GM18858 (cell line): ENCODE results near the gene SUB1.
"Not testable (repeated sequence)": the region's sequence is repeated elsewhere in the genome, so short reads cannot be mapped to it uniquely, and the experiment has no call there.

Source experiments
- ATAC-seq: cut with Tn5 transposase; IDR thresholded peaks from one replicate; pipeline ENCODE4 v1.9.1; 2021; ENCODE audit not compliant: unreplicated experiment

Gene SUB1

GRCh38 chr5:32598997-32599549 lies 13.7 kb downstream of the SUB1 start:
- no peak for ATAC-seq

- ATAC-seq, result no peak
Measured at GRCh38 chr5:32600054-32600622, 14.8 kb downstream of the SUB1 start.

GRCh38 chr5:32601623-32602295 lies 16.4 kb downstream of the SUB1 start:
- ATAC-seq, result no peak

- ATAC-seq, result no peak
Measured at GRCh38 chr5:32602906-32603305, 17.5 kb downstream of the SUB1 start.

DNA sequence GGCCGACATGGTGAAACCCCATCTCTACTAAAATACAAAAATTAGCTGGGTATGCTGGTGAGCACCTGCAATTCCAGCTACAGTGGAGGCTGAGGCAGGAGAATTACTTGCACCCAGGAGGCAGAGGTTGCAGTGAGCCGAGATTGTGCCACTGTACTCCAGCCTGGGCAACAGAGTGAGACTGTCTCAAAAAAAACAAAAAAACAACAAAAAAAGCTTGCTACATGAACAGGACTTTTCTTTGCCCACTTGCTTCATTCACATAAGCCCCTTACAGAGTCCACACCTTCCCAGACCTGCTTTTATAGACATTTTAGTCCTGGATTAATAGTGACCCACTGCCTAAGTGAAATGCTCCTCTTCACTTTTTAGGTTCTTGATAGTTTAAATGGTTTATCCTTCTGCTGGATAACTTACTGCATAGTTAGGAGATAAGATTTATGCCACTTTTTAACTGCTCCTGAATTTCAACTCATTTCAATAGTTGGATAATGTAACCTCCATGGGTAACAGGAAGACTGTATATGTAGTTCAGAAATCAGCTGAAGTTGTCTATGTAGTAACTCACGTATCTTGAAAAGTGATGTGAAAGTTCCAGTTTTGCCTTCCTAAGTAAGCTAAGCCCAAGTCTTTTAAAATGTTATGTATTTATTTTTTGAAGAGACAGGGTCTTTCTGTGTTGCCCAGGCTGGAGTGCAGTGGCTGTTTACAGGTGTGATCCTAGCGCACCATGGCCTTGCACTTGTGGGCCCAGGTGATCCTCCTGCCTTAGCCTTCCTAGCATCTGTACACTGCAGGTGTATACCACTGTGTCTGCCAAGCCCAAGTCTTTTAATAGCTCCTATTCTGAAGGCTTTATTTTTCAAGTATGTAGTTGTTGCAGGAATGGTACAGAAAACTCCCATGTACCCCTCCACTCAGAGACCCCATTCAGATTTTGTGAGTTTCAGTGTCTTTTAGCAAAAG lies 19.7 kb downstream of the SUB1 start:
- no peak for ATAC-seq

DNA sequence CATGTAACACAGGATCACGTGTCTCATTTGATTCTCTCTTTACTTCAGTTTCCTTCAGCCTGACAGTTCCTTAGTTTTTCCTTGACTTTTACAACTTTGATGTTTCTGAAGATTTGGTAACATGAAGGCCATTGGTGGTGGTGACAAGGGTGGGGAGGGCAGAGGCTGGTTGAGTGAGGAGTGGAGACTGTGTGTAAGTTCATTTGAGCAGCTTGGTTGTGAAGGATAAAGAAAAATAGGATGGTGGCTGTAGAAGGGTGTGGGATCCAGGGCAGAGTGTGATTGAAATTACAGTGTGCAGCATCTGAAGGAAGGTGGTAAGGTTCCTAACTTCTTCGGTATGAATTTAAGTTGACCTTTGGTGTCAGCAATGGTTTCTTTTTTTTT lies 20.4 kb downstream of the SUB1 start:
- ATAC-seq, result no peak

- no peak for ATAC-seq
Measured at GRCh38 chr5:32612134-32612888, 27.0 kb downstream of the SUB1 start.

- ATAC-seq, result peak; percentile 48
Measured at GRCh38 chr5:32613050-32613672, 27.8 kb downstream of the SUB1 start.

DNA sequence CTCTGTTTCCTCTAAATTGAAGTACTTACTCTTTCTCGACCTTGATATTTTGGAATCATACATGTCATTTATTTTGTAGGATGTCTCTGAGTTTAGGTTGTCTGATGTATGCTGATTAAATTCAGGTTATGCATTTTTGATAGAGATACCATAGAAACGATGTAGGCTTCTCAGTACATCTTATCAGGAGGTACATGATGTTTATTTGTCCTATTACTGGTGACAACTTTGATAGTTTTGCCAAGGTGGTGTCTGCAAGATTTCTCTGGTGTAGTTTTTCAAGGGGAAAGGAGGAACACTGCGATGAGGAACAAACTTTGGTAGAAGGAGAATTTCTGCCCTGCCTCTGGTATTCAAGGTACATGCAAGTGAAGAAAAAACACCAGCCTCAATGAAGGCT lies 29.9 kb downstream of the SUB1 start:
- no peak for ATAC-seq

GRCh38 chr5:32618962-32619361 lies 33.6 kb downstream of the SUB1 start:
- ATAC-seq, result no peak

- no peak for ATAC-seq
Measured at GRCh38 chr5:32621256-32621655, 35.9 kb downstream of the SUB1 start.

DNA sequence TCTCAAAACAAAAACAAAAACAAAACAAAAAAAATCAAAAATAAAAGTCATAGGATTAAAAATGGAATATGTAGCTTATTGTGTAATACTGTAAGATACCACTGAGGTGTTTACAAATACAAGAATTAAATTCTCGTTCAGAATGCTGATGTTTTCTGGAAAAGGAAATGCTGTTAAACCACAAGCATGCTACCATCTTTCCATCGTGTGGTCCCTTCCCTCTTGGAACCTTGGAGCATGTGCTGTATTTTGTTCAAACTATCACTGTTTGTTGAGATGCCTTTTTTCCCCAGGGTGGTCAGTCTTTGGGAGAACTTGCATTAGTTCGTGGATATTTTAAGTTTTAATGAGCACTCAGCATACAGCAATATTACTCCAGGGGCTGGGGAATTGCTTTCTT lies 39.7 kb downstream of the SUB1 start:
- ATAC-seq, result no peak

GRCh38 chr5:32625547-32625946 lies 40.2 kb downstream of the SUB1 start:
- no peak for ATAC-seq

GRCh38 chr5:32627219-32627870 lies 42.0 kb downstream of the SUB1 start:
- ATAC-seq, result no peak

GRCh38 chr5:32628049-32628844 lies 42.9 kb downstream of the SUB1 start:
- ATAC-seq, result no peak

DNA sequence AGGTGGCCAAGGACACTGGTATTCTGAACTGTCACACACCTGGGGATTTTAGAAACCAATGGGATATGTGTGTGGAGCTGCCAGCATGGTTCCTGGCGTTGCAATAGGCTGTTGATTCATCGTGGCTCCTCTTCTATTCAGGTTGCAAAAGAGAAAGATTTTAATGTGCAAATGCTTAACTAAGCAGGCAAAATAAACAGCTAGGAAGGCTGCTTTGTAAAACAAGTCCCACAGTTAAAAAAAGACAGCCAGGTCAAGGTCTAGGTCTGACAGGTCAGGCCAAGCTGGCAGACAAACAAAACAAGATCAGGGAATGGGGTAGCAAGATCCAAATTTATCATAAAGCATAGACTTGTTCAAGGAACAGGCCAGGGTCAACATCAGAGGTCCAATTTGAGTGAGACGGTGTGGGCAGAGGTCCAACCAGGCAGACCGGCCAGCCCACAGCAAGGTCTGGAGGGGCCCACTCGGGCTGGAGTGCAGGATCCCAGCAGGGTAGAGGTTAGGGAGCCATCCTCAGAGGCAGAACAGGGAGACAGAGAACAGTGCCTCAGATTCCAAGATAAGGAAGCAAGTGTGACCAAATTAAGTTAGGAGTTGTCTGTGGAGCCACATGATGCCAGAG lies 45.6 kb downstream of the SUB1 start:
- no peak for ATAC-seq

DNA sequence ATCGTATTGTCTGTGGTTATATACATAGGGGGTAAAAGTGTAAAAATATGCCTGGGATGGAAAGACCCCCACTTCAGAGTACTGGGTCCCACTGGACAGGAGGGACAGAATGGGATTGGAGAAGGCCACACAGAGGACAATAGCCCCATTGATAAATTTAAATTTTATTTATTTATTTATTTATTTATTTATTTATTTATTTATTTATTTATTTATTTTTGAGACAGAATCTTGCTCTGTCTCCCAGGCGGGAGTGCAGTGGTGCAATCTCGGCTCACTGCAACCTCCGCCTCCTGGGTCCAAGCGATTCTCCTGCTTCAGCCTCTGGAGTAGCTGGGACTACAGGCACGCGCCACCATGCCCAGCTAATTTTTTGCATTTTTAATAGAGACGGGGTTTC lies 47.7 kb downstream of the SUB1 start:
- ATAC-seq, result not testable (repeated sequence)

DNA sequence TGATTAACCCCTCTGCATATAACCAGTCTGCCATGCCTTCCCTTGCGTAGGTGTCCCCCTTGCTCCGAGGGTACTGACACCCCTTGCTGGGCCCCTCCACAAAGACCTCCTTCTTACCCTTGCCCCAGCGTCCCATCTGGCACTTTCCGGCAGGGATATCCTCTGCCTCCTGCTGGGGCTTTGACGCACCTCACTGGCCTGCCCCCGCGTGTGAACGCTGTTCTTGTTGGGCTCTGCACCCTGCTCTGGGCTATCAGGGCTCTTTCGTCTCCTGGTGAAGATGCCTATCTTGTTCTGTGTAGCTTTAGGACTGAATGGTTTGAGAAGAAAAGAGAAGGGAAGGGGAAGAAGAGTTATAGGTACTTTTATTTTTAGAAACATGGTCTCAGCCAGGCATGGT lies 53.0 kb downstream of the SUB1 start:
- ATAC-seq, result no peak

GRCh38 chr5:32639943-32640342 lies 54.6 kb downstream of the SUB1 start:
- no peak for ATAC-seq
